GM18517 (cell line): ENCODE measurements around the gene ZNF639.
"Not testable (repeated sequence)": the region's sequence is repeated elsewhere in the genome, so short reads cannot be mapped to it uniquely, and the experiment has no call there.

Experiments used
- ATAC-seq: cut with Tn5 transposase; IDR thresholded peaks from one replicate; pipeline ENCODE4 v1.9.1; 2021; ENCODE audit warnings: mild to moderate bottlenecking, moderate library complexity; ENCODE audit not compliant: unreplicated experiment

ZNF639 gene

GRCh38 chr3:179322286-179323196 is at the start of gene ZNF639:
TSS of gene ZNF639 (plus strand) at chr3:179323031. CDS start at chr3:179328294, 5,263 bp downstream.
- peak; percentile 75 for ATAC-seq

GRCh38 chr3:179274434-179274833 is 48.4 kb upstream of the ZNF639 start:
- ATAC-seq: not testable (repeated sequence)

GRCh38 chr3:179276001-179276400 is 46.8 kb upstream of the ZNF639 start:
- ATAC-seq: no peak

GRCh38 chr3:179276743-179277142 is 46.1 kb upstream of the ZNF639 start:
- no peak for ATAC-seq

- no peak for ATAC-seq
Measured at GRCh38 chr3:179278151-179278550, 44.7 kb upstream of the ZNF639 start.

GRCh38 chr3:179278932-179279693 is 43.7 kb upstream of the ZNF639 start:
- ATAC-seq: no peak

- ATAC-seq: no peak
Measured at GRCh38 chr3:179279837-179280236, 43.0 kb upstream of the ZNF639 start.

GRCh38 chr3:179281825-179282224 is 41.0 kb upstream of the ZNF639 start:
- no peak for ATAC-seq

GRCh38 chr3:179286331-179286730 is 36.5 kb upstream of the ZNF639 start:
- ATAC-seq: no peak

- no peak for ATAC-seq
Measured at GRCh38 chr3:179288845-179289244, 34.0 kb upstream of the ZNF639 start.

- no peak for ATAC-seq
Measured at GRCh38 chr3:179289295-179289694, 33.5 kb upstream of the ZNF639 start.

- no peak for ATAC-seq
Measured at GRCh38 chr3:179292450-179292849, 30.4 kb upstream of the ZNF639 start.

- no peak for ATAC-seq
Measured at GRCh38 chr3:179297971-179298725, 24.7 kb upstream of the ZNF639 start.

- no peak for ATAC-seq
Measured at GRCh38 chr3:179299316-179299715, 23.5 kb upstream of the ZNF639 start.

- ATAC-seq: no peak
Measured at GRCh38 chr3:179299999-179300613, 22.7 kb upstream of the ZNF639 start.

- no peak for ATAC-seq
Measured at GRCh38 chr3:179301645-179302044, 21.2 kb upstream of the ZNF639 start.

- no peak for ATAC-seq
Measured at GRCh38 chr3:179302111-179302510, 20.7 kb upstream of the ZNF639 start.

GRCh38 chr3:179304605-179305004 is 18.2 kb upstream of the ZNF639 start:
- no peak for ATAC-seq

GRCh38 chr3:179307362-179307761 is 15.5 kb upstream of the ZNF639 start:
- ATAC-seq: not testable (repeated sequence)

- ATAC-seq: no peak
Measured at GRCh38 chr3:179308001-179308400, 14.8 kb upstream of the ZNF639 start.
